GM12873 (cell line): ENCODE measurements around the gene ACOT9.

ENCODE experiments used
- TF ChIP-seq, protein P1 (sequence below): IDR thresholded peaks from 2 replicates; pipeline ENCODE4 v1.5.1; 2012; ENCODE audit warnings: low read depth, mild to moderate bottlenecking, moderate library complexity, low read length, control low read depth; ENCODE audit not compliant: insufficient read depth; ENCODE audit errors: missing control alignments

ACOT9 gene

DNA sequence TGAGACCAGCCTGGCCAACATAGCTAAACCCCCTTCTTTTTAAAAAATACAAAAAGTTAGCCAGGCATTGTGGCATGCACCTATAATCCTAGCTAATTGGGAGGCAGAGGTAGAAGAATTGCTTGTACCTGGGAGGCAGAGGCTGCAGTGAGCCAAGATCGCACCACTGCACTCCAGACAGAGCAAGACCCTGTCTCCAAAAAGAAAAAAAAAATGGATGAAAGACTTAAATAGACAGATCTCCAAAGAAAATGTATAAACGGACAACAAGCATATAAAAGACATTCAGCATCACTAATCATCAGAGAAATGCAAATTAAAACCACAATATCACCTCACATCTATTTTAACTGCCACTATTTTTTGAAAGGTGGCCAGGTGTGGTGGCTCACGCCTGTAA lies 33.3 kb upstream of the ACOT9 start:
- TF ChIP-seq, protein P1, sequence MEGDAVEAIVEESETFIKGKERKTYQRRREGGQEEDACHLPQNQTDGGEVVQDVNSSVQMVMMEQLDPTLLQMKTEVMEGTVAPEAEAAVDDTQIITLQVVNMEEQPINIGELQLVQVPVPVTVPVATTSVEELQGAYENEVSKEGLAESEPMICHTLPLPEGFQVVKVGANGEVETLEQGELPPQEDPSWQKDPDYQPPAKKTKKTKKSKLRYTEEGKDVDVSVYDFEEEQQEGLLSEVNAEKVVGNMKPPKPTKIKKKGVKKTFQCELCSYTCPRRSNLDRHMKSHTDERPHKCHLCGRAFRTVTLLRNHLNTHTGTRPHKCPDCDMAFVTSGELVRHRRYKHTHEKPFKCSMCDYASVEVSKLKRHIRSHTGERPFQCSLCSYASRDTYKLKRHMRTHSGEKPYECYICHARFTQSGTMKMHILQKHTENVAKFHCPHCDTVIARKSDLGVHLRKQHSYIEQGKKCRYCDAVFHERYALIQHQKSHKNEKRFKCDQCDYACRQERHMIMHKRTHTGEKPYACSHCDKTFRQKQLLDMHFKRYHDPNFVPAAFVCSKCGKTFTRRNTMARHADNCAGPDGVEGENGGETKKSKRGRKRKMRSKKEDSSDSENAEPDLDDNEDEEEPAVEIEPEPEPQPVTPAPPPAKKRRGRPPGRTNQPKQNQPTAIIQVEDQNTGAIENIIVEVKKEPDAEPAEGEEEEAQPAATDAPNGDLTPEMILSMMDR = no peak

DNA sequence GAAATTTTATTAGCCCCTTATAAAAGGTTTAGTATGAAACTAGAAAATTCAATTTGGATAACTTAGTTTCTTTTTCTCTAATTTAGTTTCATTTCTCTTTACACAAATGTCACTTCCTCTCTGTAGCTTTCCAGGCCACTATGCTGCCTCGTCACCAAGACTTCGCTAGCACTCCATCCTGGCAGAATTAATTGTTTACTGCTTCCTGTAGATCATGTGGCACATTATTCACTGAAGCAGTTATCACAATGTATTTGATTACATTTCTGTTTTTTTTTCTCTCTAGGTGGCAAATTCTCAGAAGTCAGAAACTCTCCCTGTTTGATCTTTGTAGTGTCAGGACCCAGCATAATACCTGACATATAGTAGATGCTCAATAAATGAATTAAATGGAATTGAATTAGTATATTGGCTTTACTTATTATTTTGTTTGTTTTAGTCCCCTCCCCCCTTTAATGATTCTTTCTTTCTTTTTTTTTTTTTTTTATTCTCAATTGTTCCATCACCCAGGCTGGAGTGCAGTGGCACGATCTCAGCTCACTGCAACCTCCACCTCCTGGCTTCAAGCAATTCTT lies 30.6 kb upstream of the ACOT9 start:
- TF ChIP-seq, protein P1 = no peak

DNA sequence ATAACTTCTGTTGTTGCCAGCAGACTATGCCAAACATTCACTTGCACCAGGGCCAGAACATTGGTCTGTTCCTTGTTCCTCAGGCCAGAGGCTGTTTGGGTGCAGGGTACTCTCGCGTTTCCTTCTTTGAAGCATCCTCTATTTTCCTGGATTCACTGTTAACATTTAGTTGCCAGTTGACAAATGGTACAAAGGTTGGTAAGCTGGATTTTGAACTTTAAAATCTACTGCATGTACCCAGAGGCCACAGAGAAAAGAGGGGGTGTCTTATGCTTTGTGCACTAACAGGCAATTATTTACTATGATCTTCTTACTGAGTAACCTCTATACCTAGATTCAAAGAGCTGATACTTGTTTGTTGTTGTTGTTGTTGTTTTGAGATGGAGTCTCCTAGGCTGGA lies 27.1 kb upstream of the ACOT9 start:
- TF ChIP-seq, protein P1 = no peak

DNA sequence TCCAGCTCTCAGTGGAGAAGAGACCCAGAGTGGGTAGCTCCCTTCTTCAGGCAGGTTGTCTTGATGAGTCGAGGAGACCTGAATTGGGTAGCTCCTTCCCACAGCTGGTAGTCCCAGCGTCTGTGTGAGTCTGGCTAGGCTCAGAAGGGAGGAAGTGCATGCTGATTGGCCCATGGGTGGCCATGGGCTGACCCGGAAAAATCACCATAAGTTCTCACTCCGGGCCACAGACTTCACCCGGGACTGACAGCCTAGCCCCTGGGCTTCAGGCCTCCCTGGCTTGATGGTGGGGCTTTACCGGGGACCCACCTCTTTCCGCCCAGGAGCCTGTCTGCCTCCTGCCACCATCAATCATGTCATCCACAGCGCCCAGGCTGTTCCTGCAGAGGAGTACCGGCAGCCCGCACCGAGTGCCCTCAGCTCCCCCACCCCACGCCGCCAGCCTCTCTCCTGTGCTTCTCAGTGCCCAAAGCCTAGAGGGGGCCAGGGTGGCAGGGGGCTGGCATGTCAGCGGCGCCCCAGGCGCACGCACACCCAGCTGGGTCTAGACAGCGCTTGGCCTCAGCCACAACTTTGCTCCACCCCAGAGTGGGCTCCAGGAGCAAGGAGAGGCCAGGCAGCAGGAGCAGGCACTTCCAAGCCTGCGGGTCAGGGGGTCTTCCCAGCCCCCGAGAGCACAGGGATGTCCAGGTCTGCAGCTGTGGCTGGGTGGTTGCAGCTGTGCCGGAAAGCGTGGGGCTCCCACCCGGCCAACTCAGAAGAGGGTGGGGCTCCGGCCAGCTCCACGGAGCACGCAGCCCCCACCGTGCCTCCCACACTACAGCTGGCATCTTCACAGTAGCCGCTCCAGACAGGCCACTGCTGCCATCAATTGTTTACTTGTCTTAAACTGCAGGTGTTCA lies 23.8 kb upstream of the ACOT9 start:
- TF ChIP-seq, protein P1 = no peak

DNA sequence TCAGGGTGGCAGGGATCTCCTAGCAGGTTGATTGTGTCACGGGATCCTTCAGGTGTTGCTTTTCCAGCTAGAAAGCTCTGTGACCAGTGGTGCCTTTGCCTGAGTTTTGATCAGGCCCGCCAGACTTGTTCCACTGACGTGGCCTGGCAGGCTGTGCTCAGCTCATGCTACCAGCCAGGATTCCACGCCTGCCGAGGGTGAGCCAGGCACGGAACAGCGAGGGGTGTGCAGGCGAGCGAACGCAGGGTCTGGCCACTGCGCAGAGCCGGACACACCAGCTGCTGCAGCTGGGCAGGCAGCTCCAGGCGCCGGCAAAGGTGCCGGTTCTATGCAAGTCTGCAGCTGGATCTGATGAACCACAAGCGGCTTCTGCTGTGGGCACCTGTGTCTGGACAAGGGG lies 22.8 kb upstream of the ACOT9 start:
- TF ChIP-seq, protein P1 = no peak

DNA sequence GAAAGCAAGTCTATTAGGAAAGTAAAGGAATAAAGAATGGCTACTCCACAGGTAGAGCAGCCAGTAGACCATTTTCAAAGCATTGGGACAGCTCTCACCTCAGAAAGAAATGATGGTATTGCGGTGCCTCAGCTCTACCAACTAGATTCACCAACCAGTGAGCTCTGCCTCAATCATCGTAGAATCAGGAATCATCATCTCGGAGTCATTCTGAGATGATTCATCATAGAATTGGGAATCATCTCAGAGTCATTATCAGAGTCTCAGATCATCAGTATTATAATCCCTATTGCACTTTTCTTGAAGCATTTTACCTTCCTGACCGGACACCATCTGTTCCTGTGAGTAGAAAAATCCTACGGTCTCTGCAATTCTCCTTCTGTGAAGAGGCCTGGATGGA lies 22.4 kb upstream of the ACOT9 start:
- TF ChIP-seq, protein P1 = no peak

DNA sequence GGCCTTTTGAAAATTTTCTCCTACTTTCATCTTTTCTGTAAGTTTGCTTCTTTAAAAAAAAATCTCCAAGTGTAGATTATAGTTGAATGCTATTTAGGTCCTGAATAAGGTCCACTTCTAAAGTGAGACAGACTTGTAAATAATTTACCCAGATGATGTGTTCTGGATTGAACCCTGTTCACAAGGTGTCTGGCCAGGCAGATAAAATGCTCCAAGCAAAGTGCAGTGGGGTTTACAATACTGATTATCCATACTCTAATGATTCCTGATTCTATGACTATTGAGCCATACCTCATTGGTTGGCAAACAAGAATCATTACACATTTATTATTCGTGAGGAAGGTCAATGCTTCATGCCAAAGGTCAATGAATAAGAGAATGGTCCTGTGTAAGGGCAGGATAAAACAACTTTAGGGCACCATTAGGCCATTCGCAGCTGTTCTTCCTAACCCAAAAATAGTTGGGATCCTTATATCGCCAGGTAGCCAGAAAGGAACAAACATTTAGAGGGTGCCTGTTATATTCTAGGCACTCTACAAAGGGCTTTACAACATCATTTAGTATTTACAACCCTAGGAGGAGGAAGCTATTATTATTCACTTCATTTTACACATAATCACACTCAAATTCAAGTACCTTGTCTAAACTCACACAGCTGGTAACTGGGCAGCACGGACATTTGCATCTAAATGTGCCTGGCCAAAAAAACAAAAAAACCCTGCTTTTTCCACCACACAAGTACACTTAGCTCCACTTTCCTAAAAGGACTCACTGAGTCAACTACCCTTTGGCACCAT lies 21.3 kb upstream of the ACOT9 start:
- TF ChIP-seq, protein P1 = no peak
